Activated T-cell treated with anti-CD3 and anti-CD28 coated beads for 48 hours (primary cell): Measurements from ENCODE around the gene RPS8.
"Not testable (repeated sequence)": the region's sequence is repeated elsewhere in the genome, so short reads cannot be mapped to it uniquely, and the experiment has no call there.

Experiments
- DNase-seq: peaks from one replicate; pipeline ENCODE4 v3.0.0-alpha.2; 2020; ENCODE audit warnings: low read depth

Gene RPS8

DNA sequence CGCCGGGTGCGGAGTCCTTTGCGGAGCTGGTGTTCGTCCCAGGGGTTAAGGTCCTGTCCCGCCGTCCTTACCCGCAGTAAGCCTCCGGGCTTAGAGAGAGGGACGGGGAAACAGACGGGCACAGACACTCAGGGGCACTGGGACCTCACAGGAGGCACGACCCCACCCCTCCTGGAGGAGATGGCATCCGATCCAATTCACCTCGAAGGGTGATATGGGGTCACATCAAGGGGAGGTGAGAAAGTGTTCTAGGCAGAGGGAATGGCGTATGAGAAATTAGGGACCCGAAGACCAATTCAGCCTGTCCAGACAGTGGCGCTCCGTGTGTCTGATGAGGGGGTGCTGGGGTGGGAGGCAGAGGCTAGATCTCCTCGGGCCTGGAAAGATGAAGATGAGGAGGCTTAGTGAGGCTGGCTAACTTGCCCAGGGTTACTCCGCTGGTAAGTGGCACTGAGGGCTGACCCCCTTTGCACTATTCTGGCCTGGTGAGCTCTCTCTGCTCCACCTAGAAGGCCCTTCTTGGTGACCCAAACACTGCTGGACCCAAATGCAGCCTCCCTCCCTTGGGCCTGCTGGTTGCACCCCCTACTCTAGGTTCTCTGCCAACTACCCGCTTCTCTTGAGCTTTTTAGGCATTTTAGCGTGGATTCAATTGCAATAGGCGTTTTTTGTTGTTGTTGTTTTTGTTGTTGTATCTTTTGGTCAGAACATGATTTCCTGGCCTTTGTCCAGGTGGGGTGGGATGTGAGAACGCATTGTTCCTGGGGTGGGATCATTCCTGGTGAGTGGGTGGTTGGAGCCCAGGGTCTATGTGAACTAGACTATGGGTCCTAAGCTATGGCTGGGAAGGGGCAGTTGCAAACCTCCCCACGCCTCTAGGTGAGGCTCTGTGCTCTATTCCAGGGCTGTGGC lies 45.2 kb downstream of the RPS8 start:
- no peak for DNase-seq

- no peak for DNase-seq
These were observed 45.9 kb downstream of the RPS8 start for GRCh38 chr1:44821240-44821715.

- DNase-seq, result no peak
These were observed 46.9 kb downstream of the RPS8 start for GRCh38 chr1:44822131-44822701.

DNA sequence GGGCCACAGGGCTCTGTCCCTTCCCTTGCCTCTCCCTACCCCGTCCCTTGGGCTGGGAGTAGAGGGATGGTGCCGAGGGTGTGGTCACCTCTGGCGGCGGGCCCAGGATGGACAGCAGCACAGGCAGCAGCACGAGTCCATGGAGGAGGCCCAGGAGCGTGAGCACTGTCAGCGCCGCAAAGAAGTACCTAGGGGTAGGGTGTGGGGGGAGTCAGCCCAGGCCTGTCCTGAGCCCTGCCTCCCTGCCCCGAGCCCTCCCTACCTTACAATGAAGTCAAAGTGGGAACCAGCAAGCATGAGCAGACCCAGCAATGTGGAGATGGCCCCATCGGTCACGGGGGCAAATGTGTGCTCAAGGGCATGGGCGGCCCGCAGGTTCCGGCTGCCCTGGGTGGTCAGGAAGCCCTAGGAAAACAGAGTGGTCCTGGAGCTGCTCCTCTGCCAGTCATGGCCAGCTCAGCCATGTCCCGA lies 47.7 kb downstream of the RPS8 start:
- DNase-seq, result no peak

DNA sequence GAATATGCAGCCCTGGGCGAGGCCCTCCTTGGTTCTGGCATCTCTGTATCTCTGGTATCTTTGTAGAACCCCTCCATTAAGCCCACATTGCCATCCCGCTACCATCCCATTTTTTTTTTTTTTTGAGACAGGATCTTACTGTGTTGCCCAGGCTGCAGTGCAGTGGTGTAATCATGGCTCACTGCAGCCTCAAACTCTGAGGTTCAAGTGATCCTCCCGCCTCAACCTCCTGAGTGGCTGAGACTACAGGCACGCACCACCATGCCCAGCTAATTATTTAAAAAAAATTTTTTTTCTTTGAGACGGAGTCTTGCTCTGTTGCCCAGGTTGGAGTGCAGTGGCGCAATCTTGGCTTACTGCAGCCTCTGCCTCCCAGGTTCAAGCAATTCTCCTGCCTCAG lies 49.1 kb downstream of the RPS8 start:
- DNase-seq, result not testable (repeated sequence)

GRCh38 chr1:44826375-44827196 lies 51.2 kb downstream of the RPS8 start:
- DNase-seq, result no peak

GRCh38 chr1:44827197-44828002 lies 52.1 kb downstream of the RPS8 start:
- DNase-seq, result no peak

GRCh38 chr1:44828003-44828651 lies 52.8 kb downstream of the RPS8 start:
- DNase-seq, result no peak
